Measurements from ENCODE around the gene MMP25. TPM values are rescaled to one million over a fixed set of nuclear protein-coding genes. Genes with fewer than 3 reads are reported as not detected.
"Not testable (repeated sequence)": the region's sequence is repeated elsewhere in the genome, so short reads cannot be mapped to it uniquely, and the experiment has no call there.

Gene MMP25
- total and polyA plus RNA-seq, 2 experiments from 2014 or later: 6.3 TPM; not detected in 1

DNA sequence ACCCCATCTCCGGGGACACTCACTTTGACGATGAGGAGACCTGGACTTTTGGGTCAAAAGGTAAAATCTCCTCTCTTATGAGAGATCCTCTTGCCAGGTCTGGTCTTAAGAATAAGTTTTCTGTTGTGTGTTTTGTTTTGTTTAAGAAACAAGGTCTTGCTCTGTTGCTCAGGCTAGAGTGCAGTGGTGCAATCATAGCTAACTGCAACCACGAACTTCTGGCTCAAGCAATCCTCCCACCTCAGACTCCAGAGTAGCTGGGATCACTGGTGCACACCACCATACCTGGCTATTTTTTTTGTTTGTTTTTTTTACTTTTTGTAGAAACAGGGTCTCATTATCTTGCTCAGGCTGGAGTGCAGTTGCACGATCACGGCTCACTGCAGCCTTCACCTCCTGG is 4.1 kb downstream of the MMP25 start:
- Histone ChIP-seq H3K27ac (no peak overlapping the region), H3K27me3 (peaks cover 52% of the 10 kb centered on the region), H3K79me2 (no peaks in the 10 kb centered on the region), H3K9me3 (ENCODE audit: low read depth) (no peaks in the 10 kb centered on the region), H4K20me1 (ENCODE audit: insufficient read depth, poor library complexity, severe bottlenecking) (no peaks in the 10 kb centered on the region), H3K4me2 (no peak overlapping the region), H3K4me1 (ENCODE audit: insufficient read depth) (peaks cover 14% of the 10 kb centered on the region), H3K4me3 (no peak overlapping the region), H3K9me2 (replicated peaks; ENCODE audit: insufficient read depth) (no peaks in the 10 kb centered on the region), H3K36me3 (replicated peaks; ENCODE audit: insufficient read depth, low read depth) (no peaks in the 10 kb centered on the region), H2AFZ (no peak overlapping the region)
- 89% methylated on average over 5 of the region's 5 CpGs for WGBS (ENCODE audit: low lambda C conversion rate, missing lambda C conversion rate)
- DNase-seq (ENCODE audit: low spot score): no peak
- TF ChIP-seq, protein P1, sequence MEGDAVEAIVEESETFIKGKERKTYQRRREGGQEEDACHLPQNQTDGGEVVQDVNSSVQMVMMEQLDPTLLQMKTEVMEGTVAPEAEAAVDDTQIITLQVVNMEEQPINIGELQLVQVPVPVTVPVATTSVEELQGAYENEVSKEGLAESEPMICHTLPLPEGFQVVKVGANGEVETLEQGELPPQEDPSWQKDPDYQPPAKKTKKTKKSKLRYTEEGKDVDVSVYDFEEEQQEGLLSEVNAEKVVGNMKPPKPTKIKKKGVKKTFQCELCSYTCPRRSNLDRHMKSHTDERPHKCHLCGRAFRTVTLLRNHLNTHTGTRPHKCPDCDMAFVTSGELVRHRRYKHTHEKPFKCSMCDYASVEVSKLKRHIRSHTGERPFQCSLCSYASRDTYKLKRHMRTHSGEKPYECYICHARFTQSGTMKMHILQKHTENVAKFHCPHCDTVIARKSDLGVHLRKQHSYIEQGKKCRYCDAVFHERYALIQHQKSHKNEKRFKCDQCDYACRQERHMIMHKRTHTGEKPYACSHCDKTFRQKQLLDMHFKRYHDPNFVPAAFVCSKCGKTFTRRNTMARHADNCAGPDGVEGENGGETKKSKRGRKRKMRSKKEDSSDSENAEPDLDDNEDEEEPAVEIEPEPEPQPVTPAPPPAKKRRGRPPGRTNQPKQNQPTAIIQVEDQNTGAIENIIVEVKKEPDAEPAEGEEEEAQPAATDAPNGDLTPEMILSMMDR (IDR thresholded peaks at IDR 0.05; ENCODE audit: poor library complexity): no peak
- TF ChIP-seq EZH2 (IDR thresholded peaks at IDR 0.05; ENCODE audit: borderline replicate concordance) (no peak), EZH2phosphoT487 (IDR thresholded peaks at IDR 0.05; ENCODE audit: low read depth, severe bottlenecking, unreplicated experiment) (no peak)

DNA sequence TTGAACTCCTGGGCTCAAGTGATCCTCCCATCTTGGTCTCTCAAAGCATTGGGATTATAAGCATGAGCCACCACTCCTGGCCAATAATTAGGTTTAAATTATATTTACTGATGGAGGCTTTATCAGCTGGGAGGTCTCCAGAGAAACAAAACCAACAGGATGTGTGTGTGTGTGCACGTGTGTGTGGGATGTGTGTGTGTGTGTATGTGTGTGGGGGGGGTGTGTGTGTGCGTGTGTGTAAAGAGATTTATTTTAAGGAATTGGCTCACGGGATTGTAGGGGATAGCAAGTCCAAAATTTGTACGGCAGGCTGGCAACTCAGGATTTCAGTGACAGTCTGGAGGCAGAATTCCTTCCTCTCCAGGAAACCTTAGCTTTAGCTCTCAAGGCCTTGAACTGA is 4.6 kb downstream of the MMP25 start:
- DNase-seq (ENCODE audit: low spot score): no peak
- H3K4me2 ChIP-seq: no peak overlapping the region
- H3K9me3 ChIP-seq (ENCODE audit: low read depth): no peaks in the 10 kb centered on the region
- no peaks in the 10 kb centered on the region for H3K79me2 ChIP-seq
- no peak overlapping the region for H2AFZ ChIP-seq
- TF ChIP-seq, protein P1 (IDR thresholded peaks at IDR 0.05; ENCODE audit: poor library complexity): no peak
- no peak for TF ChIP-seq EZH2 (IDR thresholded peaks at IDR 0.05; ENCODE audit: borderline replicate concordance)
- TF ChIP-seq EZH2phosphoT487 (IDR thresholded peaks at IDR 0.05; ENCODE audit: low read depth, severe bottlenecking, unreplicated experiment): no peak
- H3K27me3 ChIP-seq: peaks cover 47% of the 10 kb centered on the region
- 60% methylated on average over 4 of the region's 4 CpGs for WGBS (ENCODE audit: low lambda C conversion rate, missing lambda C conversion rate)
- no peaks in the 10 kb centered on the region for H3K36me3 ChIP-seq (replicated peaks; ENCODE audit: insufficient read depth, low read depth)
- no peaks in the 10 kb centered on the region for H3K9me2 ChIP-seq (replicated peaks; ENCODE audit: insufficient read depth)
- H3K4me1 ChIP-seq (ENCODE audit: insufficient read depth): peaks cover 9% of the 10 kb centered on the region
- H4K20me1 ChIP-seq (ENCODE audit: insufficient read depth, poor library complexity, severe bottlenecking): no peaks in the 10 kb centered on the region
- H3K4me3 ChIP-seq: no peak overlapping the region
- no peak overlapping the region for H3K27ac ChIP-seq

- H3K9me3 ChIP-seq (ENCODE audit: low read depth): no peaks in the 10 kb centered on the region
- H3K4me2 ChIP-seq: no peak overlapping the region
- H3K27me3 ChIP-seq: peaks cover 42% of the 10 kb centered on the region
- no peak overlapping the region for H3K27ac ChIP-seq
- H3K4me1 ChIP-seq (ENCODE audit: insufficient read depth): peaks cover 5% of the 10 kb centered on the region
- no peaks in the 10 kb centered on the region for H4K20me1 ChIP-seq (ENCODE audit: insufficient read depth, poor library complexity, severe bottlenecking)
- no peaks in the 10 kb centered on the region for H3K36me3 ChIP-seq (replicated peaks; ENCODE audit: insufficient read depth, low read depth)
- H3K79me2 ChIP-seq: no peaks in the 10 kb centered on the region
- no peak for TF ChIP-seq EZH2 (IDR thresholded peaks at IDR 0.05; ENCODE audit: borderline replicate concordance)
- TF ChIP-seq, protein P1 (IDR thresholded peaks at IDR 0.05; ENCODE audit: poor library complexity): no peak
- no peak for TF ChIP-seq EZH2phosphoT487 (IDR thresholded peaks at IDR 0.05; ENCODE audit: low read depth, severe bottlenecking, unreplicated experiment)
- H2AFZ ChIP-seq: no peak overlapping the region
- H3K4me3 ChIP-seq: no peak overlapping the region
- WGBS (ENCODE audit: low lambda C conversion rate, missing lambda C conversion rate): 78% methylated on average over 9 of the region's 9 CpGs
- no peak for DNase-seq (ENCODE audit: low spot score)
- no peaks in the 10 kb centered on the region for H3K9me2 ChIP-seq (replicated peaks; ENCODE audit: insufficient read depth)
These were observed 5.1 kb downstream of the MMP25 start for GRCh38 chr16:3051494-3051893.

GRCh38 chr16:3052571-3053329 is 6.4 kb downstream of the MMP25 start:
- not testable (repeated sequence) for H3K36me3 ChIP-seq (replicated peaks; ENCODE audit: insufficient read depth, low read depth); H4K20me1 ChIP-seq (ENCODE audit: insufficient read depth, poor library complexity, severe bottlenecking); H3K79me2 ChIP-seq; DNase-seq (ENCODE audit: low spot score); H2AFZ ChIP-seq; H3K9me2 ChIP-seq (replicated peaks; ENCODE audit: insufficient read depth); H3K27ac ChIP-seq; H3K4me2 ChIP-seq; H3K4me3 ChIP-seq; H3K9me3 ChIP-seq (ENCODE audit: low read depth); H3K4me1 ChIP-seq (ENCODE audit: insufficient read depth)
- H3K27me3 ChIP-seq: peaks cover 30% of the 10 kb centered on the region
- WGBS (ENCODE audit: low lambda C conversion rate, missing lambda C conversion rate): 90% methylated on average over 11 of the region's 12 CpGs

- not testable (repeated sequence) for H3K9me3 ChIP-seq (ENCODE audit: low read depth); H2AFZ ChIP-seq; H3K4me2 ChIP-seq; H4K20me1 ChIP-seq (ENCODE audit: insufficient read depth, poor library complexity, severe bottlenecking); H3K4me1 ChIP-seq (ENCODE audit: insufficient read depth); H3K79me2 ChIP-seq; H3K36me3 ChIP-seq (replicated peaks; ENCODE audit: insufficient read depth, low read depth); H3K27ac ChIP-seq; DNase-seq (ENCODE audit: low spot score); H3K4me3 ChIP-seq; H3K9me2 ChIP-seq (replicated peaks; ENCODE audit: insufficient read depth)
- peaks cover 24% of the 10 kb centered on the region for H3K27me3 ChIP-seq
- 94% methylated on average over 10 of the region's 13 CpGs for WGBS (ENCODE audit: low lambda C conversion rate, missing lambda C conversion rate)
These were observed 7.0 kb downstream of the MMP25 start for GRCh38 chr16:3053330-3053710.

All from hepatocyte (in vitro differentiated cells).